GM23248 (cell line): ENCODE results near the gene CDIP1. TPM values are rescaled to one million over a fixed set of nuclear protein-coding genes. Genes with fewer than 3 reads are reported as not detected.

ENCODE experiments used
- DNase-seq: peaks from one replicate; pipeline ENCODE4 v3.0.0-alpha.2; 2015
- H2AFZ ChIP-seq: fragments of 200-600 bp; sonication (generic); 2 replicates; pipeline ENCODE4 v1.6.1; 2016; ENCODE audit warnings: antibody characterized with exemption
- H3F3A ChIP-seq: fragments of 200-600 bp; sonication (generic); 2 replicates; pipeline ENCODE4 v1.6.1; 2016; ENCODE audit warnings: mild to moderate bottlenecking, antibody characterized with exemption, mixed run types; ENCODE audit not compliant: insufficient read depth
- H3K27ac ChIP-seq: fragments of 200-600 bp; sonication (generic); 2 replicates; pipeline ENCODE4 v1.5.1; 2016; ENCODE audit warnings: mild to moderate bottlenecking
- H3K27me3 ChIP-seq: fragments of 200-600 bp; sonication (generic); replicated peaks from 2 replicates; pipeline ENCODE4 v1.6.1; 2016; ENCODE audit warnings: mild to moderate bottlenecking; ENCODE audit not compliant: insufficient read depth
- H3K36me3 ChIP-seq: fragments of 200-600 bp; sonication (generic); 2 replicates; pipeline ENCODE4 v1.6.1; 2016; ENCODE audit warnings: low read depth, mild to moderate bottlenecking
- H3K4me1 ChIP-seq: fragments of 200-600 bp; sonication (generic); 2 replicates; pipeline ENCODE4 v1.6.1; 2016; ENCODE audit warnings: mild to moderate bottlenecking; ENCODE audit not compliant: insufficient read depth
- H3K4me2 ChIP-seq: fragments of 200-600 bp; sonication (generic); one replicate; pipeline ENCODE4 v1.6.1; 2016; ENCODE audit warnings: mild to moderate bottlenecking; ENCODE audit not compliant: unreplicated experiment
- H3K4me3 ChIP-seq: fragments of 200-600 bp; sonication (generic); 2 replicates; pipeline ENCODE4 v1.5.1; 2016; ENCODE audit warnings: mild to moderate bottlenecking
- H3K79me2 ChIP-seq: fragments of 200-600 bp; sonication (generic); 2 replicates; pipeline ENCODE4 v1.6.1; 2016; ENCODE audit warnings: mild to moderate bottlenecking; ENCODE audit not compliant: insufficient read depth
- H3K9ac ChIP-seq: fragments of 200-600 bp; sonication (generic); 2 replicates; pipeline ENCODE4 v1.6.1; 2016; ENCODE audit warnings: mild to moderate bottlenecking
- H3K9me2 ChIP-seq: fragments of 200-600 bp; sonication (generic); 2 replicates; pipeline ENCODE4 v1.6.1; 2016; ENCODE audit warnings: mixed run types, mild to moderate bottlenecking, moderate library complexity; ENCODE audit not compliant: insufficient read depth
- H3K9me3 ChIP-seq: fragments of 200-600 bp; sonication (generic); one replicate; pipeline ENCODE4 v1.6.1; 2017; ENCODE audit warnings: low read depth
- H4K20me1 ChIP-seq: fragments of 200-600 bp; sonication (generic); 2 replicates; pipeline ENCODE4 v1.6.0; 2016; ENCODE audit not compliant: insufficient read depth
- EZH2 ChIP-seq: fragments of 200-600 bp; sonication (generic); IDR thresholded peaks from 2 replicates; pipeline ENCODE4 v1.6.1; 2018; ENCODE audit warnings: antibody characterized with exemption, mild to moderate bottlenecking; ENCODE audit not compliant: insufficient read depth, poor library complexity, severe bottlenecking
- EZH2phosphoT487 ChIP-seq: fragments of 200-600 bp; sonication (generic); IDR thresholded peaks from 2 replicates; pipeline ENCODE4 v1.6.1; 2018; ENCODE audit warnings: antibody characterized with exemption, moderate library complexity, mild to moderate bottlenecking, low read depth; ENCODE audit not compliant: insufficient read depth
- WGBS, 2 experiments: methylation state at CpG; one replicate each; pipeline ENCODE4 v1.1.6; 2015 to 2017; ENCODE audit warnings: low lambda C conversion rate in 2 of 2, low coverage in 1 of 2; ENCODE audit errors: missing lambda C conversion rate in 2 of 2; 5-methylcytosine and 5-hydroxymethylcytosine counted together
- in situ Hi-C: fragments of 300-500 bp; cut with MboI; formaldehyde crosslinking; loops from 2 replicates; pipeline ENCODE4 v1.15.0; 2020
- polyA plus RNA-seq: library from polyadenylated mRNA; unstranded; fragments of >200 nt; fragmentation: Nextera tagmentation; extraction: Ambion mirVana; gene quantifications from 2 replicates; pipeline ENCODE4 v1.2.1, GENCODE V29; 2016
- total RNA-seq: library from RNA; depleted of rRNA; stranded (reverse); fragments of >200 nt; shearing (Covaris generic); gene quantifications from 2 replicates; pipeline ENCODE4 v1.2.3, GENCODE V29; 2014

CDIP1 gene
- total and polyA plus RNA-seq, 2 experiments from 2014 or later = 14.7 to 17.7 TPM

DNA sequence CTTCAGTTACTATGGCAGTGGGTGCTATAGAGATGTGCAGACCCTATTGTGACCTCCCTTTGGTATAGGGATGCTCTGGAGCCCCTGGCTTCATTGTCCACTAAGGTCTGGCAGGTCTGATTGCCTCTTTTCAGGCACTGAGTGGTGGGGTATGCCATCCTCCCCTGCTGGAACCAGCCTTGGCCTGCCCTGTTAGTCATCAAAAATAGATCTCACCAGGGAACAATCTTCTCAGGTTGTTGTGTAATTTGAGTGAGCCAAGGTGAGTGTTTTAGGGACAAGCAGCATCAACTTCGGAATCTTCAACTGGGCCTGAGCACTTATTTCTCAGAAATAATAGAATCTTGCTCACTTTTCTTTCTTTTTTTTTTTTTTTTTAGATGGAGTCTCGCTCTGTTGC, 42.8 kb downstream of the CDIP1 start:
- no peaks in the 10 kb centered on the region for H3K36me3 ChIP-seq
- TF ChIP-seq EZH2phosphoT487 = no peak
- no peak for TF ChIP-seq EZH2
- peaks cover 77% of the 10 kb centered on the region for H3K79me2 ChIP-seq
- no peaks in the 10 kb centered on the region for H3K27me3 ChIP-seq
- no peaks in the 10 kb centered on the region for H4K20me1 ChIP-seq
- peaks cover 45% of the 10 kb centered on the region for H3F3A ChIP-seq
- H2AFZ ChIP-seq = no peak overlapping the region
- peak overlapping the region; percentile 63 for H3K27ac ChIP-seq
- H3K4me3 ChIP-seq = no peak overlapping the region
- peaks cover 42% of the 10 kb centered on the region for H3K4me1 ChIP-seq
- no peak for DNase-seq
- no peaks in the 10 kb centered on the region for H3K9me3 ChIP-seq
- 96 to 97% methylated on average over 2 of the region's 2 CpGs for WGBS, 2 experiments
- peak overlapping the region; percentile 40 for H3K4me2 ChIP-seq
- no peak overlapping the region for H3K9ac ChIP-seq
- no peaks in the 10 kb centered on the region for H3K9me2 ChIP-seq
- in situ Hi-C loops = no loop called here

- Histone ChIP-seq H3K9me2 (no peaks in the 10 kb centered on the region), H2AFZ (no peak overlapping the region), H3K79me2 (peaks cover 85% of the 10 kb centered on the region), H3F3A (peaks cover 47% of the 10 kb centered on the region), H3K36me3 (no peaks in the 10 kb centered on the region), H3K27me3 (no peaks in the 10 kb centered on the region), H3K9ac (no peak overlapping the region), H3K4me3 (no peak overlapping the region), H3K4me2 (peak overlapping the region; percentile 40), H4K20me1 (no peaks in the 10 kb centered on the region), H3K9me3 (no peaks in the 10 kb centered on the region), H3K4me1 (peaks cover 34% of the 10 kb centered on the region), H3K27ac (peak overlapping the region; percentile 63)
- 52 to 54% methylated on average over 6 of the region's 6 CpGs for WGBS, 2 experiments
- TF ChIP-seq EZH2 = no peak
- TF ChIP-seq EZH2phosphoT487 = no peak
- in situ Hi-C loops = no loop called here
- DNase-seq = peak; percentile 83
These were observed 43.7 kb downstream of the CDIP1 start for GRCh38 chr16:4494746-4495490.

- no peak for DNase-seq
- H3K9ac ChIP-seq = no peak overlapping the region
- WGBS, 2 experiments = 94 to 98% methylated on average over 4 of the region's 4 CpGs
- H4K20me1 ChIP-seq = no peaks in the 10 kb centered on the region
- no peak overlapping the region for H2AFZ ChIP-seq
- H3K36me3 ChIP-seq = no peaks in the 10 kb centered on the region
- H3F3A ChIP-seq = peaks cover 61% of the 10 kb centered on the region
- H3K27me3 ChIP-seq = no peaks in the 10 kb centered on the region
- no peaks in the 10 kb centered on the region for H3K9me3 ChIP-seq
- H3K9me2 ChIP-seq = no peaks in the 10 kb centered on the region
- H3K27ac ChIP-seq = no peak overlapping the region
- peaks cover 55% of the 10 kb centered on the region for H3K79me2 ChIP-seq
- no peak for TF ChIP-seq EZH2
- TF ChIP-seq EZH2phosphoT487 = no peak
- peaks cover 45% of the 10 kb centered on the region for H3K4me1 ChIP-seq
- no peak overlapping the region for H3K4me2 ChIP-seq
- H3K4me3 ChIP-seq = no peak overlapping the region
- in situ Hi-C loops = no loop called here
These were observed 46.7 kb downstream of the CDIP1 start for GRCh38 chr16:4491898-4492297.

DNA sequence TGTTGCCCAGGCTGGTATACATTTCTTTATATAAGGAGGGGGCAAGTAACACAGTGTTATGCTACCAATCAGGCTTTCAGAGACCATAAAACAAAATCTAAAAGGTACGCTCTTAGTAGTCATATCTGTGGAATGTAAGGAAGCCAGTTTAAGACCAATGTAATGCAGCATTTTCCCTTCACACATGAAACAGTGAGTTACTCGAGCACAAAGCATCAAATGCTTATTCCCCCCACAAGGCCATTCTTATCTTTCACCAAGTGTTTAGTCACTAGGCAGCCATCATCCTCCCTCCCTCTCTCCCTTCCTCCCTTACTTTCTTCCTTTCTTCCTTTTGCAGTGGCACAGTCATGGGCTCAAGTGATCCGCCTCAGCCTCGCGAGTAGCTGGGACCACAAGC, 49.5 kb downstream of the CDIP1 start:
- Histone ChIP-seq H3F3A (peaks cover 34% of the 10 kb centered on the region), H3K4me3 (no peak overlapping the region), H3K36me3 (no peaks in the 10 kb centered on the region), H3K4me1 (peaks cover 17% of the 10 kb centered on the region), H3K27me3 (no peaks in the 10 kb centered on the region), H3K9me2 (no peaks in the 10 kb centered on the region), H2AFZ (no peak overlapping the region), H3K27ac (peak overlapping the region; percentile 67), H4K20me1 (no peaks in the 10 kb centered on the region), H3K4me2 (peak overlapping the region; percentile 4), H3K79me2 (peaks cover 65% of the 10 kb centered on the region), H3K9ac (no peak overlapping the region), H3K9me3 (no peaks in the 10 kb centered on the region)
- WGBS, 2 experiments = 54 to 55% methylated on average over 5 of the region's 5 CpGs
- in situ Hi-C loops = no loop called here
- no peak for TF ChIP-seq EZH2
- TF ChIP-seq EZH2phosphoT487 = no peak
- peak; percentile 77 for DNase-seq
